ENCODE data around the gene EPM2A.

- no peak for TF ChIP-seq CTCF (IDR thresholded peaks at IDR 0.05; ENCODE audit: insufficient read depth, low read length, poor library complexity, severe bottlenecking)
- no peak for TF ChIP-seq EZH2phosphoT487 (conservative IDR thresholded peaks at IDR 0.05; ENCODE audit: low read length)
Observed at GRCh38 chr6:145735356-145736165, at the start of gene EPM2A.
